Smooth muscle cell (in vitro differentiated cells): ENCODE data around the gene NUDT22. TPM values are rescaled to one million over a fixed set of nuclear protein-coding genes. Genes with fewer than 3 reads are reported as not detected.

Source experiments
- DNase-seq: peaks from one replicate; lab custom pipeline; 2025; ENCODE audit not compliant: unreplicated experiment; lab: John Stamatoyannopoulos, UW
- H2AFZ ChIP-seq: fragments of 200-600 bp; sonication (generic); 2 replicates; pipeline ENCODE4 v1.6.0; 2016; ENCODE audit warnings: antibody characterized with exemption, low read depth, mild to moderate bottlenecking
- H3F3A ChIP-seq: fragments of 200-600 bp; sonication (generic); 2 replicates; pipeline ENCODE4 v1.6.0; 2017; ENCODE audit warnings: antibody characterized with exemption, low read depth
- H3K27ac ChIP-seq: fragments of 200-600 bp; sonication (generic); 2 replicates; pipeline ENCODE4 v1.5.1; 2016; ENCODE audit warnings: low read depth, mild to moderate bottlenecking
- H3K27me3 ChIP-seq: fragments of 200-600 bp; sonication (generic); 2 replicates; pipeline ENCODE4 v1.6.1; 2016; ENCODE audit warnings: low read depth, mild to moderate bottlenecking
- H3K36me3 ChIP-seq: fragments of 200-600 bp; sonication (generic); 2 replicates; pipeline ENCODE4 v1.5.1; 2016; ENCODE audit warnings: low read depth
- H3K4me1 ChIP-seq: fragments of 200-600 bp; sonication (generic); 2 replicates; pipeline ENCODE4 v1.5.1; 2016; ENCODE audit warnings: low read depth
- H3K4me2 ChIP-seq: fragments of 200-600 bp; sonication (generic); 2 replicates; pipeline ENCODE4 v1.6.0; 2016; ENCODE audit warnings: mild to moderate bottlenecking
- H3K4me3 ChIP-seq: fragments of 200-600 bp; sonication (generic); 2 replicates; pipeline ENCODE4 v1.5.1; 2016; ENCODE audit warnings: mild to moderate bottlenecking
- H3K79me2 ChIP-seq: fragments of 200-600 bp; sonication (generic); 2 replicates; pipeline ENCODE4 v1.6.0; 2016; ENCODE audit warnings: low read depth, mild to moderate bottlenecking
- H3K9ac ChIP-seq: fragments of 200-600 bp; sonication (generic); 2 replicates; pipeline ENCODE4 v1.6.0; 2016; ENCODE audit warnings: low read depth
- H3K9me3 ChIP-seq: fragments of 200-600 bp; sonication (generic); replicated peaks from 2 replicates; pipeline ENCODE4 v1.5.1; 2016; ENCODE audit warnings: low read depth
- H4K20me1 ChIP-seq: fragments of 200-600 bp; sonication (generic); 2 replicates; pipeline ENCODE4 v1.6.0; 2016; ENCODE audit warnings: low read depth
- WGBS: methylation state at CpG from one replicate; pipeline ENCODE4 v1.1.7; 2016; ENCODE audit warnings: low lambda C conversion rate; 5-methylcytosine and 5-hydroxymethylcytosine counted together
- polyA plus RNA-seq: library from polyadenylated mRNA; unstranded; fragments of >200 nt; fragmentation: Nextera tagmentation; extraction: Ambion mirVana; gene quantifications from 2 replicates; pipeline ENCODE4 v1.2.1, GENCODE V29; 2016
- total RNA-seq: library from RNA; depleted of rRNA; stranded (reverse); fragments of >200 nt; gene quantifications from 2 replicates; pipeline ENCODE4 v1.2.3, GENCODE V29; 2014
- TF ChIP-seq, protein P1 (sequence below): fragments of 200-600 bp; sonication (generic); IDR thresholded peaks from 2 replicates; pipeline ENCODE4 v1.5.1; 2017; ENCODE audit warnings: borderline replicate concordance, mild to moderate bottlenecking, antibody characterized with exemption; ENCODE audit not compliant: insufficient read depth, poor library complexity, severe bottlenecking

The NUDT22 gene
- total and polyA plus RNA-seq, 2 experiments from 2014 or later: 51.5 to 82.1 TPM

DNA sequence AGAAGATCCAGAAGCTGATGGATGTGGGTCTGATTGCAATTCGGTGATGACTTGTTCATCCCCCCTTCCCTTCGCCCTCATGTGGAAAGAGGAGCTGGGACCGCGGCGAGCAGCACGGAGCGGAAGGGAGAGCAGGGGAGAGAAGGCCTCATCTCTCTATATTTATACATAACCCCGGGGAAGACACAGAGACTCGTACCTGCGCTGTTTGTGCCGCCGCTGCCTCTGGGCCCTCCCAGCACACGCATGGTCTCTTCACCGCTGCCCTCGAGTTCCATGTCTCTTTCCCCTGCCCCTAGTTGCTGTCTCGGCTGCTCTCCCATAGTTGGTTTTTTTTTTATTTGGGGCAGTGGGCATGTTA, 22.0 kb upstream of the NUDT22 start:
- Histone ChIP-seq H3F3A (no peaks in the 10 kb centered on the region), H3K36me3 (peaks cover 13% of the 10 kb centered on the region), H2AFZ (no peak overlapping the region), H3K27me3 (no peaks in the 10 kb centered on the region), H3K9ac (no peak overlapping the region), H3K4me1 (no peaks in the 10 kb centered on the region), H3K9me3 (no peaks in the 10 kb centered on the region), H3K27ac (no peak overlapping the region), H4K20me1 (peaks cover 5% of the 10 kb centered on the region), H3K79me2 (no peaks in the 10 kb centered on the region), H3K4me2 (no peak overlapping the region), H3K4me3 (no peak overlapping the region)
- DNase-seq: no peak
- WGBS: 96% methylated on average over 16 of the region's 16 CpGs
- TF ChIP-seq, protein P1, sequence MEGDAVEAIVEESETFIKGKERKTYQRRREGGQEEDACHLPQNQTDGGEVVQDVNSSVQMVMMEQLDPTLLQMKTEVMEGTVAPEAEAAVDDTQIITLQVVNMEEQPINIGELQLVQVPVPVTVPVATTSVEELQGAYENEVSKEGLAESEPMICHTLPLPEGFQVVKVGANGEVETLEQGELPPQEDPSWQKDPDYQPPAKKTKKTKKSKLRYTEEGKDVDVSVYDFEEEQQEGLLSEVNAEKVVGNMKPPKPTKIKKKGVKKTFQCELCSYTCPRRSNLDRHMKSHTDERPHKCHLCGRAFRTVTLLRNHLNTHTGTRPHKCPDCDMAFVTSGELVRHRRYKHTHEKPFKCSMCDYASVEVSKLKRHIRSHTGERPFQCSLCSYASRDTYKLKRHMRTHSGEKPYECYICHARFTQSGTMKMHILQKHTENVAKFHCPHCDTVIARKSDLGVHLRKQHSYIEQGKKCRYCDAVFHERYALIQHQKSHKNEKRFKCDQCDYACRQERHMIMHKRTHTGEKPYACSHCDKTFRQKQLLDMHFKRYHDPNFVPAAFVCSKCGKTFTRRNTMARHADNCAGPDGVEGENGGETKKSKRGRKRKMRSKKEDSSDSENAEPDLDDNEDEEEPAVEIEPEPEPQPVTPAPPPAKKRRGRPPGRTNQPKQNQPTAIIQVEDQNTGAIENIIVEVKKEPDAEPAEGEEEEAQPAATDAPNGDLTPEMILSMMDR: no peak

DNA sequence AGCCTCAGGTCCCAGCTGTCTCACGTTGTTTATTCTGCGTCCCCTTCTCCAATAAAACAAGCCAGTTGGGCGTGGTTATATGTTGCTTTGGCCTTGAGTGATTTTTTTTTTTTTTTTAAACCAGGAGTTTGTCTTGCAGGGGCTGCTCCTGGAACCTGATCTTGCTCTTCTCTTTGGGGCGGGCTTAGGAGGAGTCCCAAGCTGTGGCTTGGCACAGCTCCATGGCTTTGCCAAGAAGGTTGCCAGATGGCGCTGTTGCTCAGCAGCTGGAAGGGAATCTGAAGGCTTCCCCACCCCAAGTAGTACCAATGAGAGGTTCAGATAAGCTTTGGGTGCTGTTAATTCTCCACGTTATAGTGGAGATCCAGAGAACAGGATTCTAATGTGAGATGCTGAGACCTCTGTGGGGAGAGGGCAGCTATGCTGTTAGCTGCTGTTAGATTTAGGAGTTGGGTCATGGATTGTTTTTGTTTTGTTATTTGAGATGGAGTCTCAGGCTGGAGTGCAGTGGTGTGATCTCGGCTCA, 21.5 kb upstream of the NUDT22 start:
- Histone ChIP-seq H3K27ac (no peak overlapping the region), H3F3A (no peaks in the 10 kb centered on the region), H2AFZ (no peak overlapping the region), H3K4me2 (no peak overlapping the region), H3K9ac (no peak overlapping the region), H4K20me1 (peaks cover 5% of the 10 kb centered on the region), H3K36me3 (peaks cover 13% of the 10 kb centered on the region), H3K79me2 (no peaks in the 10 kb centered on the region), H3K9me3 (no peaks in the 10 kb centered on the region), H3K4me1 (no peaks in the 10 kb centered on the region), H3K27me3 (no peaks in the 10 kb centered on the region), H3K4me3 (no peak overlapping the region)
- TF ChIP-seq, protein P1: peak; percentile 53
- DNase-seq: no peak
- 70% methylated on average over 7 of the region's 7 CpGs for WGBS

DNA sequence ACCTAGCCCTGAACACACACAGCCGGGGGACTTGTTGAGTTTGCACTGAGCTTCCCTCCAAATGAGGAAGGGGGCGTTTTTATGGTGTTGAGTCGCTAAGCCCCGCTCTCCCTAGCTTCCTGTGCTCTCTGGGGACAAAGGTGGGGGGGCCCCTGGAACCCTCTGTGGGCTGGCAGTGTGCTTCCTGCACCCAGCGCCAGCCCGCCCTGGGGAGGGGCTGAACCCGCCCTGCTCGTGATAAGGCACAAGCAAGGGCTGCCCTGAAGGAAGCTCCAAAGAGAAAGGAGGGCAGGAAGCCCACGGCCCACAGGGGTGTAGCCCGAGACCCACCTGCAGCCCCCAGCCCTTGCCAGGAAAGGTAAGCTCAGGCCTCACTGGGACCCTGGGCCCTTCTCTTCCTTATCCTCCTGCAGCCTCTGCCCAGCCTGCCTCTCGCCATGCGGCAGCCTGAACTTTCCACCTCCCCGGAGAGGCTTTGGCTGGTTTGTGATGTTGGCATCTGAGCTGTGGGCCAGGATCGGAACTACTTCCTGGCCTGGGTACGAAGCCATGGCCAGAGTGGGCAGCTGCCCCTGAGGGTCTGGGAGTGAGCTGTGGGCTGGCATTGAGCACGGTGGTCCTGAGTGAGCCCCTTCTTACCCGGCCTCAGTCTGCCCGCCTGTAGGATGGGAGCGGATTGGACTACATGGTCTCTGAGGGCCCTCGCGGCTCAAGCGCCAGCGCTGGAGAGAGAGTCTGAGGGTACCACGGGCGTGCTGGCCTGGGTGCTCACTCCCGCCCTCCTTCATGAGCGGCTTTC, 19.4 kb upstream of the NUDT22 start, which contains the start of gene FERMT3:
TSS of gene FERMT3 (plus strand) at position 265 of the 799 bp plus-strand sequence. CDS start 644 bp downstream, outside the sequence.
- 86% methylated on average over 27 of the region's 27 CpGs for WGBS
- Histone ChIP-seq H4K20me1 (peaks cover 5% of the 10 kb centered on the region), H3K27me3 (no peaks in the 10 kb centered on the region), H3K4me3 (no peak within 1 kb of the TSS), H3F3A (no peaks in the 10 kb centered on the region), H3K79me2 (no peaks in the 10 kb centered on the region), H3K9ac (no peak within 1 kb of the TSS), H3K36me3 (peaks cover 7% of the 10 kb centered on the region), H3K4me2 (peak within 1 kb of the TSS; percentile 21), H3K9me3 (no peaks in the 10 kb centered on the region), H2AFZ (no peak within 1 kb of the TSS), H3K4me1 (no peaks in the 10 kb centered on the region), H3K27ac (peak within 1 kb of the TSS; percentile 72)
- no peak for DNase-seq
- TF ChIP-seq, protein P1: no peak
